HG03469 (cell line): ENCODE measurements around the gene ACIN1.
"Not testable (repeated sequence)": the region's sequence is repeated elsewhere in the genome, so short reads cannot be mapped to it uniquely, and the experiment has no call there.

ENCODE experiments used
- ATAC-seq: cut with Tn5 transposase; IDR thresholded peaks from one replicate; pipeline ENCODE4 v1.9.1; 2021; ENCODE audit warnings: mild to moderate bottlenecking, moderate library complexity, moderate number of reproducible peaks; ENCODE audit not compliant: unreplicated experiment

Gene ACIN1

GRCh38 chr14:23020143-23021128 lies 74.5 kb downstream of the ACIN1 start:
- no peak for ATAC-seq

- no peak for ATAC-seq
These were observed 76.8 kb downstream of the ACIN1 start for GRCh38 chr14:23018107-23018506.

- ATAC-seq, result no peak
These were observed 77.8 kb downstream of the ACIN1 start for GRCh38 chr14:23017091-23017490.

- ATAC-seq, result no peak
These were observed 79.3 kb downstream of the ACIN1 start for GRCh38 chr14:23015618-23016017.

- not testable (repeated sequence) for ATAC-seq
These were observed 81.2 kb downstream of the ACIN1 start for GRCh38 chr14:23013749-23014054.

- ATAC-seq, result no peak
These were observed 81.7 kb downstream of the ACIN1 start for GRCh38 chr14:23013054-23013748.

- ATAC-seq, result no peak
These were observed 84.8 kb downstream of the ACIN1 start, which contains the start of gene C14orf93 for GRCh38 chr14:23009939-23010726. Gene C14orf93, minus strand, starts transcription at chr14:23010143. Its CDS starts 11,120 bp downstream, at chr14:22999023.

GRCh38 chr14:23009483-23009938 lies 85.4 kb downstream of the ACIN1 start:
- no peak for ATAC-seq

- ATAC-seq, result no peak
These were observed 86.1 kb downstream of the ACIN1 start for GRCh38 chr14:23008831-23009230.
